CD4-positive, alpha-beta T cell treated with Interleukin-15 for 4 hours (primary cell): ENCODE results near the gene PLD6.
"Not testable (repeated sequence)": the region's sequence is repeated elsewhere in the genome, so short reads cannot be mapped to it uniquely, and the experiment has no call there.

Experiments used
- DNase-seq: peaks from one replicate; pipeline ENCODE4 v3.0.0-alpha.2; 2020; ENCODE audit warnings: low spot score

Gene PLD6

GRCh38 chr17:17175917-17176316, 30.2 kb downstream of the PLD6 start:
- no peak for DNase-seq

- no peak for DNase-seq
Observed at GRCh38 chr17:17175340-17175739, 30.8 kb downstream of the PLD6 start.

GRCh38 chr17:17173921-17174320, 32.2 kb downstream of the PLD6 start:
- DNase-seq: no peak

GRCh38 chr17:17172990-17173389, 33.1 kb downstream of the PLD6 start:
- DNase-seq: no peak

GRCh38 chr17:17172001-17172939, 33.9 kb downstream of the PLD6 start:
- DNase-seq: no peak

GRCh38 chr17:17171186-17171585, 34.9 kb downstream of the PLD6 start:
- no peak for DNase-seq

GRCh38 chr17:17170346-17170985, 35.7 kb downstream of the PLD6 start:
- no peak for DNase-seq

- DNase-seq: no peak
Observed at GRCh38 chr17:17169396-17169795, 36.7 kb downstream of the PLD6 start.

- DNase-seq: no peak
Observed at GRCh38 chr17:17168401-17168800, 37.7 kb downstream of the PLD6 start.

- no peak for DNase-seq
Observed at GRCh38 chr17:17167986-17168385, 38.1 kb downstream of the PLD6 start.

GRCh38 chr17:17167356-17167755, 38.8 kb downstream of the PLD6 start:
- DNase-seq: no peak

- DNase-seq: no peak
Observed at GRCh38 chr17:17166446-17166845, 39.7 kb downstream of the PLD6 start.

- DNase-seq: no peak
Observed at GRCh38 chr17:17165666-17166308, 40.3 kb downstream of the PLD6 start.

GRCh38 chr17:17164676-17165075, 41.5 kb downstream of the PLD6 start:
- no peak for DNase-seq

- no peak for DNase-seq
Observed at GRCh38 chr17:17164156-17164555, 42.0 kb downstream of the PLD6 start.

- DNase-seq: no peak
Observed at GRCh38 chr17:17161759-17162158, 44.4 kb downstream of the PLD6 start.

GRCh38 chr17:17161121-17161520, 45.0 kb downstream of the PLD6 start:
- no peak for DNase-seq

- no peak for DNase-seq
Observed at GRCh38 chr17:17159571-17159970, 46.6 kb downstream of the PLD6 start.

- DNase-seq: not testable (repeated sequence)
Observed at GRCh38 chr17:17158506-17158905, 47.6 kb downstream of the PLD6 start.

- DNase-seq: no peak
Observed at GRCh38 chr17:17157041-17157440, 49.1 kb downstream of the PLD6 start.

GRCh38 chr17:17156511-17156910, 49.6 kb downstream of the PLD6 start:
- DNase-seq: no peak

- no peak for DNase-seq
Observed at GRCh38 chr17:17156107-17156506, 50.0 kb downstream of the PLD6 start.

- no peak for DNase-seq
Observed at GRCh38 chr17:17155568-17155967, 50.6 kb downstream of the PLD6 start.
